IMR-90 (cell line): ENCODE measurements around the gene NTRK2. TPM values are rescaled to one million over a fixed set of nuclear protein-coding genes. Genes with fewer than 3 reads are reported as not detected.

Source experiments
- ATAC-seq: fragments of 200-7000 bp; cut with Tn5 transposase; 2 replicates; pipeline ENCODE4 v1.9.1; 2020; ENCODE audit warnings: low read depth, mild to moderate bottlenecking, moderate library complexity
- BruUV-seq: library from RNA; stranded (reverse); fragments of 400-500 nt; replicated peaks from 2 replicates; lab custom pipeline; 2021; lab: Mats Ljungman, UMichigan
- CTCF ChIA-PET: fragments of 300-600 bp; formaldehyde crosslinking; extraction: SDS; loops from one replicate; lab custom pipeline; 2021; ENCODE audit warnings: antibody characterized with exemption; lab: Yijun Ruan, JAX
- POLR2A ChIA-PET: fragments of 300-600 bp; sonication (Branson Sonifier 250); formaldehyde crosslinking; loops from one replicate; lab custom pipeline; 2022; ENCODE audit warnings: antibody characterized with exemption; ENCODE audit not compliant: unreplicated experiment; lab: Charles Lee
- DNase-seq: peaks from one replicate; pipeline ENCODE4 v3.0.0; 2013
- H2AFZ ChIP-seq: replicated peaks from 2 replicates; pipeline ENCODE3; 2013; ENCODE audit warnings: low read length, mild to moderate bottlenecking; ENCODE audit not compliant: poor library complexity
- H2AK5ac ChIP-seq: 2 replicates; pipeline ENCODE4 v1.6.1; 2013; ENCODE audit warnings: low read depth, low read length, inconsistent platforms
- H2AK9ac ChIP-seq: replicated peaks from 2 replicates; pipeline ENCODE3; 2013; ENCODE audit warnings: mild to moderate bottlenecking, low read depth, low read length, moderate library complexity; ENCODE audit not compliant: poor library complexity
- H2BK120ac ChIP-seq: 2 replicates; pipeline ENCODE4 v1.6.1; 2013; ENCODE audit warnings: low read depth, low read length, inconsistent platforms
- H2BK15ac ChIP-seq: 3 replicates; pipeline ENCODE4 v1.6.1; 2013; ENCODE audit warnings: low read depth, low read length, inconsistent platforms
- H2BK20ac ChIP-seq: 2 replicates; pipeline ENCODE4 v1.6.1; 2013; ENCODE audit warnings: low read depth, mild to moderate bottlenecking, inconsistent platforms, low read length, moderate library complexity
- H2BK5ac ChIP-seq: 2 replicates; pipeline ENCODE4 v1.6.1; 2013; ENCODE audit warnings: mild to moderate bottlenecking, low read depth, low read length, inconsistent platforms; ENCODE audit not compliant: poor library complexity, severe bottlenecking
- H3K14ac ChIP-seq: replicated peaks from 2 replicates; pipeline ENCODE4 v1.6.1; 2013; ENCODE audit warnings: low read depth, low read length, inconsistent platforms
- H3K18ac ChIP-seq: 2 replicates; pipeline ENCODE4 v1.6.1; 2013; ENCODE audit warnings: low read depth, low read length, control low read depth
- H3K23ac ChIP-seq: 2 replicates; pipeline ENCODE4 v1.6.1; 2013; ENCODE audit warnings: low read depth, low read length, inconsistent platforms
- H3K27ac ChIP-seq: 2 replicates; pipeline ENCODE4 v1.5.1; 2013; ENCODE audit warnings: mild to moderate bottlenecking, control low read depth, low read length; ENCODE audit not compliant: insufficient read depth
- H3K27me3 ChIP-seq: 2 replicates; pipeline ENCODE4 v1.6.1; 2013; ENCODE audit warnings: low read length; ENCODE audit not compliant: control insufficient read depth, insufficient read depth
- H3K36me3 ChIP-seq: 2 replicates; pipeline ENCODE4 v1.6.1; 2013; ENCODE audit warnings: low read length, mixed read lengths; ENCODE audit not compliant: control insufficient read depth, insufficient read depth
- H3K4ac ChIP-seq: 2 replicates; pipeline ENCODE4 v1.6.1; 2013; ENCODE audit warnings: low read depth, low read length, inconsistent platforms
- H3K4me1 ChIP-seq: 2 replicates; pipeline ENCODE4 v1.6.1; 2013; ENCODE audit warnings: low read length, mixed read lengths; ENCODE audit not compliant: control insufficient read depth, insufficient read depth
- H3K4me2 ChIP-seq: 2 replicates; pipeline ENCODE4 v1.6.1; 2013; ENCODE audit warnings: low read depth, mild to moderate bottlenecking, control low read depth, low read length, moderate library complexity
- H3K4me3 ChIP-seq: 2 replicates; pipeline ENCODE4 v1.5.1; 2013; ENCODE audit warnings: low read depth, mild to moderate bottlenecking, control low read depth, low read length, moderate library complexity; ENCODE audit not compliant: insufficient read depth
- H3K56ac ChIP-seq: 2 replicates; pipeline ENCODE4 v1.6.1; 2013; ENCODE audit warnings: low read length, inconsistent platforms; ENCODE audit not compliant: insufficient read depth; ENCODE audit errors: extremely low read depth
- H3K79me1 ChIP-seq, 2 experiments: 2 replicates each; pipeline ENCODE4 v1.6.1; 2013; ENCODE audit warnings: low read length in 2 of 2, inconsistent platforms in 1 of 2, low read depth in 1 of 2
- H3K9ac ChIP-seq: 2 replicates; pipeline ENCODE4 v1.6.1; 2013; ENCODE audit warnings: low read depth, low read length, control low read depth
- H3K9me1 ChIP-seq: 2 replicates; pipeline ENCODE4 v1.6.1; 2013; ENCODE audit warnings: low read length, inconsistent platforms; ENCODE audit not compliant: insufficient read depth
- H3K9me3 ChIP-seq: 2 replicates; pipeline ENCODE4 v1.6.1; 2013; ENCODE audit warnings: low read length; ENCODE audit not compliant: control insufficient read depth, insufficient read depth
- H4K20me1 ChIP-seq: 2 replicates; pipeline ENCODE4 v1.6.1; 2013; ENCODE audit warnings: low read length, inconsistent platforms; ENCODE audit not compliant: insufficient read depth
- H4K5ac ChIP-seq: 2 replicates; pipeline ENCODE4 v1.6.1; 2013; ENCODE audit warnings: mild to moderate bottlenecking, low read depth, low read length, control low read depth
- H4K8ac ChIP-seq, 2 experiments: 2 replicates each; pipeline ENCODE4 v1.6.1; 2013; ENCODE audit warnings: low read depth in 2 of 2, low read length in 2 of 2, control low read depth in 1 of 2, inconsistent platforms in 1 of 2
- H4K91ac ChIP-seq: 2 replicates; pipeline ENCODE4 v1.6.1; 2013; ENCODE audit warnings: low read depth, low read length, inconsistent platforms; ENCODE audit not compliant: insufficient read depth
- BHLHE40 ChIP-seq: fragments of 150-350 bp; IDR thresholded peaks from 2 replicates; pipeline ENCODE4 v1.6.1; 2016; ENCODE audit warnings: mild to moderate bottlenecking, low read depth, low read length
- CEBPB ChIP-seq: IDR thresholded peaks from 2 replicates; pipeline ENCODE4 v1.6.1; 2012; ENCODE audit warnings: low read depth, low read length, improper control_type of control experiment
- CHD1 ChIP-seq: IDR thresholded peaks from 2 replicates; pipeline ENCODE4 v1.6.1; 2012; ENCODE audit warnings: low read depth, low read length, improper control_type of control experiment
- ELK1 ChIP-seq: fragments of 150-350 bp; IDR thresholded peaks from 2 replicates; pipeline ENCODE4 v1.6.1; 2016; ENCODE audit warnings: low read depth, mild to moderate bottlenecking, low read length, moderate library complexity, borderline replicate concordance
- FOS ChIP-seq: fragments of 150-350 bp; IDR thresholded peaks from 2 replicates; pipeline ENCODE4 v1.6.1; 2016; ENCODE audit warnings: low read depth, low read length
- MAFK ChIP-seq: IDR thresholded peaks from 2 replicates; pipeline ENCODE4 v1.6.1; 2012; ENCODE audit warnings: low read depth, low read length, improper control_type of control experiment
- MAZ ChIP-seq: IDR thresholded peaks from 2 replicates; pipeline ENCODE4 v1.6.1; 2012; ENCODE audit warnings: low read depth, mild to moderate bottlenecking, low read length, improper control_type of control experiment, moderate library complexity, borderline replicate concordance
- MXI1 ChIP-seq: IDR thresholded peaks from 2 replicates; pipeline ENCODE4 v1.6.1; 2012; ENCODE audit warnings: low read depth, mild to moderate bottlenecking, low read length, moderate library complexity, borderline replicate concordance
- NFE2L2 ChIP-seq: fragments of 150-350 bp; IDR thresholded peaks from 2 replicates; pipeline ENCODE4 v1.6.1; 2016; ENCODE audit warnings: low read depth, mild to moderate bottlenecking, low read length
- POLR2A ChIP-seq: IDR thresholded peaks from 2 replicates; pipeline ENCODE4 v1.6.1; 2012; ENCODE audit warnings: mild to moderate bottlenecking, low read depth, low read length
- RAD21 ChIP-seq: IDR thresholded peaks from 2 replicates; pipeline ENCODE4 v1.6.1; 2012; ENCODE audit warnings: low read length, improper control_type of control experiment
- RCOR1 ChIP-seq: IDR thresholded peaks from 2 replicates; pipeline ENCODE4 v1.6.1; 2012; ENCODE audit warnings: mild to moderate bottlenecking, low read length, improper control_type of control experiment; ENCODE audit not compliant: insufficient replicate concordance
- RFX5 ChIP-seq: IDR thresholded peaks from 2 replicates; pipeline ENCODE4 v1.8.0; 2012; ENCODE audit warnings: low read depth, mild to moderate bottlenecking, low read length, moderate library complexity
- SMC3 ChIP-seq: fragments of 150-350 bp; IDR thresholded peaks from 2 replicates; pipeline ENCODE4 v1.6.1; 2016; ENCODE audit warnings: low read depth, mild to moderate bottlenecking, antibody characterized with exemption, low read length, moderate library complexity
- USF2 ChIP-seq: fragments of 150-350 bp; IDR thresholded peaks from 2 replicates; pipeline ENCODE4 v1.6.1; 2017; ENCODE audit warnings: mild to moderate bottlenecking, antibody characterized with exemption, low read length, low read depth
- WGBS, 2 experiments: methylation state at CpG; one replicate each; pipeline versions ENCODE4 v1.1.5 to v1.1.7; 2013; ENCODE audit warnings: missing lambda C conversion rate in 2 of 2; ENCODE audit not compliant: insufficient read length in 1 of 2; ENCODE audit errors: extremely low coverage in 2 of 2; 5-methylcytosine and 5-hydroxymethylcytosine counted together
- dilution Hi-C: fragments of 300-500 bp; cut with HindIII; formaldehyde crosslinking; loops from one replicate; pipeline ENCODE4 v1.14.3; 2018; ENCODE audit warnings: low sequenced_read_pairs; ENCODE audit not compliant: unreplicated experiment
- in situ Hi-C: fragments of 300-500 bp; cut with MboI; formaldehyde crosslinking; loops from 3 replicates; pipeline ENCODE4 v1.14.3; 2019; ENCODE audit warnings: low sequenced_read_pairs, inconsistent platforms, mixed read lengths
- intact Hi-C: fragments of 100-400 bp; cut with micrococcal nuclease; formaldehyde crosslinking; loops from 2 replicates; pipeline ENCODE4 v1.10.0; 2022
- polyA plus RNA-seq, 3 experiments: library from polyadenylated mRNA; depleted of rRNA; stranded (reverse); fragments of >200 nt; gene quantifications; 2 replicates each; pipeline ENCODE4 v1.2.3, GENCODE V29; 2012; ENCODE audit warnings: low replicate concordance in 1 of 3
- total RNA-seq: library from RNA; depleted of rRNA; stranded (reverse); fragments of >200 nt; gene quantifications from 2 replicates; pipeline ENCODE4 v1.2.3, GENCODE V29; 2012
- TF ChIP-seq, protein P1 (sequence below): conservative IDR thresholded peaks from 2 replicates; pipeline ENCODE4 v1.5.1; 2012; ENCODE audit warnings: mild to moderate bottlenecking, low read depth, low read length, improper control_type of control experiment

Gene NTRK2
- total and polyA plus RNA-seq, 2 of the 4 experiments (the other 2 are of a cell fraction): under 0.01 to 0.02 TPM

GRCh38 chr9:84711398-84711777 lies 41.9 kb downstream of the NTRK2 start:
- Histone ChIP-seq H3K23ac (no peak overlapping the region), H3K4me2 (no peak overlapping the region), H3K4me3 (no peak overlapping the region), H3K27me3 (no peaks in the 10 kb centered on the region), H3K27ac (no peak overlapping the region), H4K20me1 (no peaks in the 10 kb centered on the region), H3K9ac (no peak overlapping the region), H2BK120ac (no peak overlapping the region), H2BK5ac (no peak overlapping the region), H4K8ac (no peak overlapping the region), H3K9me3 (0 out of 2 replicates have a peak, but pooled peaks cover 2% of the 10 kb centered on the region), H2AFZ (no peak overlapping the region), H4K91ac (no peak overlapping the region), H3K18ac (no peak overlapping the region), H3K9me1 (no peaks in the 10 kb centered on the region), H2AK9ac (no peak overlapping the region), H2BK15ac (no peak overlapping the region), H3K4ac (no peak overlapping the region), H3K79me1 (no peaks in the 10 kb centered on the region), H4K5ac (no peak overlapping the region), H2AK5ac (no peak overlapping the region), H3K56ac (no peak overlapping the region), H3K14ac (no peak overlapping the region), H3K36me3 (no peaks in the 10 kb centered on the region), H2BK20ac (no peak overlapping the region), H3K4me1 (no peaks in the 10 kb centered on the region)
- intact Hi-C loops: no loop called here
- dilution Hi-C loops: no loop called here
- in situ Hi-C loops: no loop called here
- TF ChIP-seq SMC3 (no peak), NFE2L2 (no peak), RCOR1 (no peak), MXI1 (no peak), USF2 (no peak), MAFK (no peak), CHD1 (no peak), ELK1 (no peak), RAD21 (no peak), RFX5 (no peak), FOS (no peak), BHLHE40 (no peak), POLR2A (no peak), CEBPB (no peak), MAZ (no peak)
- TF ChIP-seq, protein P1, sequence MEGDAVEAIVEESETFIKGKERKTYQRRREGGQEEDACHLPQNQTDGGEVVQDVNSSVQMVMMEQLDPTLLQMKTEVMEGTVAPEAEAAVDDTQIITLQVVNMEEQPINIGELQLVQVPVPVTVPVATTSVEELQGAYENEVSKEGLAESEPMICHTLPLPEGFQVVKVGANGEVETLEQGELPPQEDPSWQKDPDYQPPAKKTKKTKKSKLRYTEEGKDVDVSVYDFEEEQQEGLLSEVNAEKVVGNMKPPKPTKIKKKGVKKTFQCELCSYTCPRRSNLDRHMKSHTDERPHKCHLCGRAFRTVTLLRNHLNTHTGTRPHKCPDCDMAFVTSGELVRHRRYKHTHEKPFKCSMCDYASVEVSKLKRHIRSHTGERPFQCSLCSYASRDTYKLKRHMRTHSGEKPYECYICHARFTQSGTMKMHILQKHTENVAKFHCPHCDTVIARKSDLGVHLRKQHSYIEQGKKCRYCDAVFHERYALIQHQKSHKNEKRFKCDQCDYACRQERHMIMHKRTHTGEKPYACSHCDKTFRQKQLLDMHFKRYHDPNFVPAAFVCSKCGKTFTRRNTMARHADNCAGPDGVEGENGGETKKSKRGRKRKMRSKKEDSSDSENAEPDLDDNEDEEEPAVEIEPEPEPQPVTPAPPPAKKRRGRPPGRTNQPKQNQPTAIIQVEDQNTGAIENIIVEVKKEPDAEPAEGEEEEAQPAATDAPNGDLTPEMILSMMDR: no peak
- ATAC-seq: no peak
- DNase-seq: no peak
- 80% methylated on average over 2 of the region's 7 CpGs; no CpG with 5 or more reads in 1 of the 2 experiments for WGBS, 2 experiments
- CTCF ChIA-PET: no interaction called here
- BruUV-seq: no TSS peak
- POLR2A ChIA-PET: no interaction called here
